HG03175 (cell line): ENCODE results near the gene AP1B1.

Experiments used
- ATAC-seq: cut with Tn5 transposase; IDR thresholded peaks from one replicate; pipeline ENCODE4 v1.9.1; 2021; ENCODE audit warnings: mild to moderate bottlenecking, moderate library complexity; ENCODE audit not compliant: unreplicated experiment

The AP1B1 gene

DNA sequence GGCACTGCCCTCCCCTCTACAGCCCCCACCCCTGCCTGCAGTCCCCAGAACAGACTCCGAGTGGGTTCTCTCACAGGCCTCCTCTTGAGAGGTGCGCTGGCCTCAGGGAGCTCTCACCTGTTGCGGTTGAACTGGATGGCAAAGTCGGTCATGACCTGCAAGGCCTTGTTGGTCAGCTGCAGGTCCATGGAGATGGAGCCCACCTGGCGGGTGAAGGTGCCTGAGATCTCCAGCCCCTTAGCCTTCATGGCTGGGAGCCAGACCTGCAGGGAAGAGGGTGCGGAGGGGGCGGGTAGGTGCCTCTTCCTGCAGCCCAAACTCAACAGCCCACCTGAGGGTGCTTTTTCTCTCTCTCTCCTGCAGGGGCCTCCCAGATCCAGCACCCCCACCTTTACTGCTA, 54.2 kb downstream of the AP1B1 start:
- ATAC-seq, result no peak

GRCh38 chr22:29332886-29333496, 55.4 kb downstream of the AP1B1 start:
- ATAC-seq, result no peak

DNA sequence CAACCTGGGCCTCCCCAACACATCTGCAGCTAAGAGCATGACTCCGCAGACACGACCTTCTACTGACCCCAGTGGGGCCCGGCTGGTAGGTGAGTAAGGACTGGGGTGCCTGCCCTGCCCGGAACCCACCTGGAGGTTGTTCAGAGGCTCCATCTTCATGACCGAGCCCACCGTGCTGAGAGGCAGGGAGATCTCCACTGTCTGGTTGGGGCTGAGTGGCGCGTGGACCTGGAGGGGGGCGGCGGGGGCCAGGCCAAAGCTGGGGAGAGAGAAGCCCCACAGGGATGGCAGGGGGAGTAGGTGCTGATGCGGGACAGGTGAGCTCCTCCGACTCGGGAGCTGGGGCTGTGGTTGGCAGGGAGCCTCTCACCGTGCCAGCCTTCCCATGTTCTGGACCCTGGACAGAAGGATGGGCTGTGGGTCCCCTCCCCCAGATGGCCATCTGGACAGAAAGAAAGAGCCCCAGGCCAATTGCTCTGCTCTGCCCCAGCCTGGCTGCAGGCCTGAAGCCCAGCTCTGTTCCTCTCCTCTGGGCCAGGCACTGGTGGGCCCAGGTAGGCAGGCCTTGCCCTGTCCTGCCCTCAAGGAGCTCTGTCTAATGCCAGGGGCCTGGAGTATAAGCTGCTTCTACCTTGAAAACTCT, 56.6 kb downstream of the AP1B1 start:
- no peak for ATAC-seq

GRCh38 chr22:29331213-29331612, 57.2 kb downstream of the AP1B1 start:
- ATAC-seq, result no peak

DNA sequence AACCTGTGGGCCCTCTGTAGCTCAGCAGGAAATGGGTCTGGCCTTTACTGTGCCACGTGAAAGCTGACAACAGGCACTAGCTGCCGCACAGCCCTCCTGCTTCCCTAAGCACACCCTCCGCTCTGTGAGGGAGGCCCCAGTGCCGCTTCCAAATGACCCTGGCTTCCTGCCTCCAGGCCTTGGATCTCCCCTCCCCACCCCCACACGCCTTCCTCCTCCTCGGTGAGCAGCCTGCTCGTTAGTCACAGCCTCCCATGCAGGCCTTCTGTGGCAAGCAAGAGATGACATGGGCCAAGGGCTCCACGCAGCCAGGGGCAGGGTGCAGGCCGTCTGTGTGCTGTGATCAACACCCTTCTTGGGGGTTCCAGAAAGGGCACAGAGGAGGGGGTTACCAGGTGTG, 57.6 kb downstream of the AP1B1 start:
- no peak for ATAC-seq

DNA sequence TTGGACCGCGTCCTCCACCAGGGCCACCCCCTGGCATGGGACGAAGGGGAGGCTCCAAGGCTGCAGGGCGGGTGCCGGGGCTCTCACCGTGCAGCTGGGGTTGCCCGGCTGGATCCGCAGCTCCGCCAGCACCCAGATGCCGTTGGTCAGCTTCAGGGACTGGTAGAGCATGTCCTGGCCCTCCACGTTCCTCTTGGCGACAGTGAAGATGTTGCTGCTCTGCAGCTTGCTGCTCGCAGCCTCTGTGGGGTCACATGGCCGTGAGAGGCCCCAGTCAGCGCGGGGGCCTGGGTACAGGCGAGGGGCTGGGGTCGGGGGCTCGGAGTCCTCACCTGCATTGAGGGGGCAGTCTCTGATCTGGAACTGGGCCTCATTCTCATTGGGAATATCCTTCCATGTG, 58.1 kb downstream of the AP1B1 start:
- no peak for ATAC-seq

DNA sequence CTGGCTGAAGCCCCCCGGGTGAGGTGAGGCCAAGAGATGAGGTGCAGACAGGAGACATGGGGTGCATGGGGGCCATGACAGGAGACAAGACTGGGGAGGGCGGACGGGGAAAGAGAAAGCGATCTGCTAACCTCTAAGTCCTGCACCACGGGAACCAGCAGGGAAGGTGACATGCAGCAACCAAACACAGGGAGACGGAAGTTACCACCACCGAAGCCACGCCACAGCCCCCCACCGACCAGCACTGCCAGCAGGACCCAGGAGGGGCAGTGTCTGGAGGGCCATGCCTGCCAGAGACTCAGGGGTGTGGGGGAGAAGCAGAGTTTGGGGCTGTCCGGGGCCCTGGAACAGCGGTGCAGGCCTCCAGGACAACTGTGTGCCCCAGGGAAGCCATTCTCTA, 58.8 kb downstream of the AP1B1 start:
- no peak for ATAC-seq

GRCh38 chr22:29328566-29329500, 59.5 kb downstream of the AP1B1 start:
- ATAC-seq, result no peak

DNA sequence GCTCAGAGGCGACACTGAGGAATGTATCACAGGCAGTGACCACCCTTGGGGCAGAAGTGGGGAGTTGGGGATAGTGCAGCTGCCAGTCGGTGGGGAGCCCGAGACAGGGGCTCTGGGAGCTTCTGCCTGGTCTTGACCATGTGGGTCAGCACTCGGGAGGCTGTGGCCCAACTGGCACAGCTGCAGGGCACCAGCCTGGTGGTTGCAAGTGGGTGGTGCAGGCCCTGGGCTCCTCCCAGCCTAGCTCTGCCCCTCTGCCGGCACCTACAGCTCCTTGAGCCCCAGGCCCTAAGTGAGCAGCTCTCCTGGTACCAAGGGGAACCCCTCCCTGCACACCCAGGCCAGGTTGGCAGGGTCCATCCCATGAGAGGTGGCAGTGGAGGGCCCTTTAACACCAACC, 60.3 kb downstream of the AP1B1 start:
- no peak for ATAC-seq

DNA sequence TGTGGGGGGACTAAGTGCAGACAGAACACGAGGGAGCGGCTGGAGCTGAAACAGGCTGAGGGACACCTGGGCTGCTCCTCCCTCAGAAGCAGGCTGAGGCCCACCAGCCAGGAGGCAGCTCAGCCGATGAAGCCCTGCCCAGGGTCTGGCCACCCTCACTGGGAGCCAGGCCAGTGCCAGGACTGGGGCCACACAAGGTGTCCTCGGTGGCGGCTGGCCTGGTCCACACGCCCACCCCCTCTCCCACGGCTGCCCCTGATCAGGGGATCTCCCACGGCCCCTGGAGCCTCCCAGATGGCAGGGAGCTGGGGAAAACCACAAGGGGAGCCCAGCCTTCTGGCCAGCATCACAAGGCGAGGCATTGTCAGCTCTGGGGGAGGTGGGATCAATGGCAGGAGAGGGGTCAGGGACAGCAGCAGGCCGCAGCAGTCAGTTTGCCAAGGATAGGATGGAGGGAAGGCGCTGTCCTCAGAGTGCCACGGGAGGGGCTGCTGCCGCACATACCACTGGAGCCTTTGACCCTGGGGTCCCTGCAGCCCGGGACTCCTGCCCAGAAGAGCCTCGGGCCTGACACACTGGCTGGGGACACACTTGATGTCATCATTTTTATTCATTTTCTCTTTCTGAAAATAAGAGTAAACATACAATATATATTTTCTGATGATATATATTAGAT, 61.1 kb downstream of the AP1B1 start:
- ATAC-seq, result no peak

GRCh38 chr22:29326481-29326880, 61.9 kb downstream of the AP1B1 start:
- ATAC-seq, result no peak

DNA sequence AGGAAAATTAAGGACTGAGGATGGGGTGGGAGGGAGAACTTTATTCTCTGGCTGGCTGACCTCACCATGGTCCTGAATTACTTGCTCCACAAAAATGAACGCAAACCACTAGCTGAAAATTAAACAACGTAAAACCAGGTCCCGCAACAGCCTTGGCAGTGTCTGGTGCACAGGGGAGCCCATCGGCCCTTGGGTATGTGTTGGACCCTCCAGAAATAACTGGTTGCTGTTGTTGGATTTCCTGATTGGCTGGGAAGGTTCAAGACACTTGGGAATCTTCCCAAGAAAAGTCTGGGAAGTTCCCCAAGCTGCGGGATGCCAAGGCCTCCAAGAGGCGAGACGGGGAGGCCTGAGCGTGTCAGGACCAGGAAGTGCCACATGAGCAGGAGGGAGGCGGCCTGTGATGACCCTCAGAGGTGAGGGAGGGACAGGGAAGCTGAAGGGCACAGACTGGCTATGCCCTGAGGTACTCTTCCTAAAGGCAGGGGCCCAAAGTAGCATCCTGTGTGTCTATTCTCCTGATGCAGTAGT, 62.5 kb downstream of the AP1B1 start:
- no peak for ATAC-seq

DNA sequence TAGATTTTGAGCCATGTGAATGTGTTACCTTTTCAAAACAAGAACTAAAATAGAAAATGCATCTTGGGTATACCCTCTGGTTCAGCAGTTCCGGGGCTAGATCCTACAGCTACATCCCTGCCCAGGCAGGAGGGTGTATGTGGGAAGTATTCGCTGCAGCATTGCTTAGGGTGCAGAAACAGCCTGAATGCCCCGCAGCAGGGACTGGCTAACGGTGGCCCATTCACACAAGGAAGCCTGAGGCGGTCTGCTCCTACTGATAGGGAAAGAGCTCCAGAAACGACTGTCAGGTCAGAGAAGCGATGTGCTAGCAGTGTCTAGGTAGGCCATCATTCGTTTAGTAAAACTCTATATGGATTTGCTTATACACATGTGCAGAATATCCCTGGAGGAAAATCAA, 63.0 kb downstream of the AP1B1 start:
- no peak for ATAC-seq

DNA sequence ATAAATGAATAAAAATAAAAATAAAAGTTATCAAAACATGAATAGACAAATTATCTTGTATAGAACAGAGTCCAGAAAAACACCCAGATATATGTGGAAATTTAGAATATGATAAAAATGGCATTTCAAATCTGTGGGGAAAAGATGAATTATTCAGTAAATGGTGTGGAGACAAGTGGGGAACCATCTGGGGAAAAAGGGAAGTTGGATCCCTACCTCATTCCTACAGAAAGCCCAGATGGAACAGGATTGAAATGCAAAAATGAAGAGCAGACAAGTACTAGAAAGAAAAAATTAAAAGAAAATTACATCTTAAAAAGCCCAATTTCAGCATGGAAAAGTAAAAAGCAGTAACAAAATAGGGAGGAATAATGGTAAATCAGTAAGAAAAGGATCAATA, 64.7 kb downstream of the AP1B1 start:
- no peak for ATAC-seq

DNA sequence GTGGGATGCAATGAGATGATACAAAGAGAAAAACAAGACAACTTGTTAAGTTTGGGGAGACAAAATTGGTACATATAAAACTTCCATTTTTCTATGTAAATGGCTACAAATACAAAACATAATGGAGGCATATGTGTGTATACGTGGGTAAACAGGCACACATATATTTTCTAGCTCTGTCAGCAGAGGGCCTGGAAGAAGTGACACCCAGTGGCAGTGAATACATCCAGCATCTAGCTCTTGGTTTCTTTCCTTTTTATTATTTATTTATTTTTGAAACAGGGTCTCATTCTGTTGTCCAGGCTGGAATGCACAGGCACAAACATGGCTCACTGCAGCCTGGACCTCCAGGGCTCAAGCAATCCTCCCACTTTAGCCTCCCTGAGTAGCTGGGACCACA, 67.8 kb downstream of the AP1B1 start:
- ATAC-seq, result no peak

GRCh38 chr22:29319072-29319471, 69.3 kb downstream of the AP1B1 start:
- ATAC-seq, result no peak

- no peak for ATAC-seq
Observed at GRCh38 chr22:29317827-29318454, 70.4 kb downstream of the AP1B1 start.

- ATAC-seq, result no peak
Observed at GRCh38 chr22:29316141-29316828, 72.1 kb downstream of the AP1B1 start.

- no peak for ATAC-seq
Observed at GRCh38 chr22:29315286-29316140, 72.9 kb downstream of the AP1B1 start, which contains the start of gene RASL10A. TSS of gene RASL10A (minus strand) at chr22:29315697. CDS start at chr22:29315246, 451 bp downstream.
